GM19099 (cell line): Measurements from ENCODE around the gene DNMT1.

Source experiments
- POLR2A ChIP-seq: IDR thresholded peaks from 3 replicates; pipeline ENCODE4 v1.6.1; 2011; ENCODE audit warnings: low read depth; ENCODE audit not compliant: insufficient read length; ENCODE audit errors: extremely low read depth

The DNMT1 gene

GRCh38 chr19:10226021-10226375 lies 31.2 kb upstream of the DNMT1 start:
- no peak for TF ChIP-seq POLR2A

- TF ChIP-seq POLR2A: no peak
Observed at GRCh38 chr19:10224337-10224736, 29.6 kb upstream of the DNMT1 start.

- TF ChIP-seq POLR2A: no peak
Observed at GRCh38 chr19:10223488-10224213, 28.9 kb upstream of the DNMT1 start.

GRCh38 chr19:10222201-10222890 lies 27.6 kb upstream of the DNMT1 start:
- TF ChIP-seq POLR2A: no peak

GRCh38 chr19:10220695-10221094 lies 25.9 kb upstream of the DNMT1 start:
- TF ChIP-seq POLR2A: no peak

GRCh38 chr19:10219678-10220077 lies 24.9 kb upstream of the DNMT1 start:
- no peak for TF ChIP-seq POLR2A

GRCh38 chr19:10217085-10217484 lies 22.3 kb upstream of the DNMT1 start:
- no peak for TF ChIP-seq POLR2A

GRCh38 chr19:10214784-10215183 lies 20.0 kb upstream of the DNMT1 start:
- TF ChIP-seq POLR2A: no peak

- no peak for TF ChIP-seq POLR2A
Observed at GRCh38 chr19:10211691-10212090, 16.9 kb upstream of the DNMT1 start.

- TF ChIP-seq POLR2A: no peak
Observed at GRCh38 chr19:10211061-10211460, 16.3 kb upstream of the DNMT1 start.

- no peak for TF ChIP-seq POLR2A
Observed at GRCh38 chr19:10209315-10209714, 14.6 kb upstream of the DNMT1 start.

GRCh38 chr19:10207026-10207425 lies 12.3 kb upstream of the DNMT1 start:
- TF ChIP-seq POLR2A: no peak

- TF ChIP-seq POLR2A: no peak
Observed at GRCh38 chr19:10206226-10206885, 11.6 kb upstream of the DNMT1 start.

- no peak for TF ChIP-seq POLR2A
Observed at GRCh38 chr19:10205636-10206035, 10.9 kb upstream of the DNMT1 start.

GRCh38 chr19:10203686-10204085 lies 8.9 kb upstream of the DNMT1 start:
- TF ChIP-seq POLR2A: no peak

GRCh38 chr19:10201176-10201575 lies 6.4 kb upstream of the DNMT1 start:
- TF ChIP-seq POLR2A: no peak

GRCh38 chr19:10195199-10195519 lies 406 bp upstream of the DNMT1 start:
- no peak for TF ChIP-seq POLR2A
